HFFc6 (cell line): ENCODE results near the gene CDH7. TPM values are rescaled to one million over a fixed set of nuclear protein-coding genes. Genes with fewer than 3 reads are reported as not detected.

Experiments used
- DNase-seq: peaks from one replicate; pipeline ENCODE4 v3.0.0-alpha.2; 2018
- H3K27ac Mint-ChIP-seq: 2 replicates; pipeline ENCODE4 v1.8.0; 2020; ENCODE audit warnings: mild to moderate bottlenecking, mixed read lengths
- H3K27me3 Mint-ChIP-seq: 2 replicates; pipeline ENCODE4 v1.8.0; 2021; ENCODE audit warnings: mild to moderate bottlenecking, moderate library complexity, mixed read lengths; ENCODE audit not compliant: insufficient read depth
- H3K36me3 Mint-ChIP-seq: 2 replicates; pipeline ENCODE4 v1.8.0; 2021; ENCODE audit warnings: low read depth, mixed read lengths
- H3K4me1 Mint-ChIP-seq: 2 replicates; pipeline ENCODE4 v1.8.0; 2020; ENCODE audit warnings: low read depth, mixed read lengths
- H3K4me3 Mint-ChIP-seq: 2 replicates; pipeline ENCODE4 v1.8.0; 2020; ENCODE audit warnings: mild to moderate bottlenecking, moderate library complexity, mixed read lengths
- H3K9me3 Mint-ChIP-seq: 2 replicates; pipeline ENCODE4 v1.8.0; 2020; ENCODE audit warnings: mild to moderate bottlenecking, mixed read lengths
- CTCF ChIP-seq: fragments of 200-600 bp; sonication (generic); IDR thresholded peaks from 2 replicates; pipeline ENCODE4 v1.5.0; 2021; ENCODE audit warnings: antibody characterized with exemption, mild to moderate bottlenecking
- long read RNA-seq: library from polyadenylated mRNA; unstranded; transcript quantifications from one replicate; pipeline ENCODE4 v2.0.0, GENCODE V29; 2019
- total RNA-seq, 6 experiments: library from RNA; stranded (reverse); fragmentation: NEBNext Ultra II Directional; extraction: Animal tissue kit (Norgen Biotek cat#: 25700); gene quantifications; 2 replicates in 1 of 6; 3 replicates in 5 of 6; pipeline ENCODE4 v1.2.3, GENCODE V29; 2021

The CDH7 gene, protein sequence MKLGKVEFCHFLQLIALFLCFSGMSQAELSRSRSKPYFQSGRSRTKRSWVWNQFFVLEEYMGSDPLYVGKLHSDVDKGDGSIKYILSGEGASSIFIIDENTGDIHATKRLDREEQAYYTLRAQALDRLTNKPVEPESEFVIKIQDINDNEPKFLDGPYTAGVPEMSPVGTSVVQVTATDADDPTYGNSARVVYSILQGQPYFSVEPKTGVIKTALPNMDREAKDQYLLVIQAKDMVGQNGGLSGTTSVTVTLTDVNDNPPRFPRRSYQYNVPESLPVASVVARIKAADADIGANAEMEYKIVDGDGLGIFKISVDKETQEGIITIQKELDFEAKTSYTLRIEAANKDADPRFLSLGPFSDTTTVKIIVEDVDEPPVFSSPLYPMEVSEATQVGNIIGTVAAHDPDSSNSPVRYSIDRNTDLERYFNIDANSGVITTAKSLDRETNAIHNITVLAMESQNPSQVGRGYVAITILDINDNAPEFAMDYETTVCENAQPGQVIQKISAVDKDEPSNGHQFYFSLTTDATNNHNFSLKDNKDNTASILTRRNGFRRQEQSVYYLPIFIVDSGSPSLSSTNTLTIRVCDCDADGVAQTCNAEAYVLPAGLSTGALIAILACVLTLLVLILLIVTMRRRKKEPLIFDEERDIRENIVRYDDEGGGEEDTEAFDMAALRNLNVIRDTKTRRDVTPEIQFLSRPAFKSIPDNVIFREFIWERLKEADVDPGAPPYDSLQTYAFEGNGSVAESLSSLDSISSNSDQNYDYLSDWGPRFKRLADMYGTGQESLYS
- not detected for total RNA-seq
- long read RNA-seq: 0 reads

DNA sequence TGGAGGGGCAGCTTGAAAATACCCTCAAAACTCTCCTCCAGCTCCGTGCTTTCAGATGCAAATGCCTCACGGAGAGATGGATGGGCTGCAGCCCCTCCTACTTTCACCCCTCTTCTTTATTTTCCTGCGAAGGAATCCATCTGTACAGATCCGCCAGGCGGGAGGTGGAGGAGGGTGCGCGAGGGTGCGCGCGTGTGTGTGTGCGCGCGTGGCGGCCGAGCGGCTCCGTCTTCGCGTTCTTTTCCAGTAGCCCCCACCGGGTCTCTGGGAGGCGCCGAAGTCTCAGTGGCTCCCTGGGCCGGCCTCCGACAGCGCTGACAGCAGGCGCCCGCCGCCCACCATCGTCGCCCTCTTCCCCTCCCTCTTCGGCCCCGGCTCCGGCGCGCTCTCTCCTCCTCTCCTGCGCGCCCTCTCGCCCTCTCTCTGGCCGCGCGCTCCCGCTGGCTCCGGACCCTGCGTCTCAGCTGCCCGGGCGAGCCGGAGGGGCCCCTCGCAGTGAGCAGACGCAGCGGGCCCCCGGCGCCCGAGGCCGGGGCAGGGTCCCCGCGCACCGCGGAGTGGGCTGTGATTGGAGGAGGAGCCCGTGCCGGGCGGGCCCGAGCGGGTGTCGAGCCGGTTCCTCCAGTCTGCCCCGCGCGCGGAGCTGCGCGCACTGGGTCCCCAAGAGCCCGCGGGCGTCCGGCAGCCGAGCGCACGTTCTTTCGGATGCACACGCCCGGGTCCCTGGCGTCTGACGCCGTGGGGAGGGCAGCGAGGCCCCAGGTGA, at the start of gene CDH7:
Gene CDH7 (plus strand): TSS at position 624 of the 766 bp plus-strand sequence. CDS start 11,831 bp downstream, outside the sequence.
- Mint-ChIP-seq H3K36me3 (no peaks in the 10 kb centered on the region; the same call in 1 of the 2 replicates), H3K4me3 (no peak within 1 kb of the TSS), H3K27me3 (peaks cover 2% of the 10 kb centered on the region), H3K4me1 (no peaks in the 10 kb centered on the region), H3K27ac (no peak within 1 kb of the TSS), H3K9me3 (peaks cover 28% of the 10 kb centered on the region)
- no peak for DNase-seq
- TF ChIP-seq CTCF: no peak

DNA sequence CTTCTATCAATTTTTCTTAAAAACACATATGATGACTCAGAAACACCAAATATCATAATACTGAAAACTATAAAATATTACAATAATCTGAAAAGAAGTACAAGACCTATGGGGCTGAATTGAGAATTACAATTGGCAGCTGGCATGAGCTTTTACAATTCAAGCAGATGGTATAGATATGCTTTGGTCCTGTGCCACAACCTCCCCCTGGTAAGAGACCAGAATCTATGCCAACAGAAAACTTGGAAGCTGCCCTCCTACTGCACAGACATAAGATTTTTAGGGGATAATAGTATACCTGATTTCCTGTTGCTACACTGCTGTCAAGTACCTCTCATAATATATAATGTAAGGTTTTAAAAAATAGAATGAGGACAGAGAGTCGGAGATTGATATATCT, 46.8 kb upstream of the CDH7 start:
- DNase-seq: no peak
- H3K4me3 Mint-ChIP-seq: no peak overlapping the region
- no peak for TF ChIP-seq CTCF
- H3K27ac Mint-ChIP-seq: no peak overlapping the region
- peaks cover 40% of the 10 kb centered on the region for H3K9me3 Mint-ChIP-seq
- no peaks in the 10 kb centered on the region for H3K27me3 Mint-ChIP-seq
- no peaks in the 10 kb centered on the region for H3K36me3 Mint-ChIP-seq
- H3K4me1 Mint-ChIP-seq: no peaks in the 10 kb centered on the region

- H3K36me3 Mint-ChIP-seq: no peaks in the 10 kb centered on the region
- H3K4me1 Mint-ChIP-seq: no peaks in the 10 kb centered on the region
- no peak for TF ChIP-seq CTCF
- no peak for DNase-seq
- H3K4me3 Mint-ChIP-seq: no peak overlapping the region
- no peak overlapping the region for H3K27ac Mint-ChIP-seq
- no peaks in the 10 kb centered on the region for H3K27me3 Mint-ChIP-seq
- peaks cover 39% of the 10 kb centered on the region for H3K9me3 Mint-ChIP-seq
Measured at GRCh38 chr18:65706646-65707045, 44.2 kb upstream of the CDH7 start.

GRCh38 chr18:65711493-65711892, 39.3 kb upstream of the CDH7 start:
- no peaks in the 10 kb centered on the region for H3K4me1 Mint-ChIP-seq
- no peaks in the 10 kb centered on the region for H3K27me3 Mint-ChIP-seq
- DNase-seq: no peak
- peaks cover 28% of the 10 kb centered on the region for H3K9me3 Mint-ChIP-seq
- no peak overlapping the region for H3K27ac Mint-ChIP-seq
- no peak overlapping the region for H3K4me3 Mint-ChIP-seq
- no peak for TF ChIP-seq CTCF
- no peaks in the 10 kb centered on the region for H3K36me3 Mint-ChIP-seq

DNA sequence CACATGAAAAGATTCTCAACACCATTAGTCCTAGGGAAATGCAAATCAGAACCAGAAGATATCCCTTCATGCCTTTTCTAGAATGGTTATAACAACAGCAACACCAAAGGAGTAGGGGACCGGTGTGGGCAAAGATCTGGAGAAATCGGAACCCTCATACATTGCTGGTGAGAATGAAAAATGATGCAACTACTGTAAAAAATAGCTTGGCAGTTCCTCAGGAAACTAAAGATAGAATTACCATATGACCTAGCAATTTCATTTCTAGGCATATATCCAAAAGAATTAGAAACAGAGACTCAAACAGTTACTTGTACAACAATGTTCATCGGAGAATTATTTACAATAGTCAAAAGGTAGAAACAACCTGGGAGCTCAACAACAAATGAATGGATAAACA, 29.2 kb upstream of the CDH7 start:
- Mint-ChIP-seq H3K4me3 (no peak overlapping the region), H3K36me3 (no peaks in the 10 kb centered on the region), H3K27ac (no peak overlapping the region), H3K4me1 (no peaks in the 10 kb centered on the region), H3K27me3 (no peaks in the 10 kb centered on the region; the same call in 1 of the 2 replicates), H3K9me3 (peaks cover 5% of the 10 kb centered on the region; the same call in 1 of the 2 replicates)
- DNase-seq: no peak
- TF ChIP-seq CTCF: no peak
